Embryonic facial prominence (tissue), 1 donor: ENCODE measurements around the gene SDCCAG8.
"Not testable (repeated sequence)": the region's sequence is repeated elsewhere in the genome, so short reads cannot be mapped to it uniquely, and the experiment has no call there.

Experiments
- DNase-seq: peaks from one replicate; pipeline ENCODE4 v3.0.0-alpha.2; 2016; ENCODE audit errors: extremely low spot score

Gene SDCCAG8

DNA sequence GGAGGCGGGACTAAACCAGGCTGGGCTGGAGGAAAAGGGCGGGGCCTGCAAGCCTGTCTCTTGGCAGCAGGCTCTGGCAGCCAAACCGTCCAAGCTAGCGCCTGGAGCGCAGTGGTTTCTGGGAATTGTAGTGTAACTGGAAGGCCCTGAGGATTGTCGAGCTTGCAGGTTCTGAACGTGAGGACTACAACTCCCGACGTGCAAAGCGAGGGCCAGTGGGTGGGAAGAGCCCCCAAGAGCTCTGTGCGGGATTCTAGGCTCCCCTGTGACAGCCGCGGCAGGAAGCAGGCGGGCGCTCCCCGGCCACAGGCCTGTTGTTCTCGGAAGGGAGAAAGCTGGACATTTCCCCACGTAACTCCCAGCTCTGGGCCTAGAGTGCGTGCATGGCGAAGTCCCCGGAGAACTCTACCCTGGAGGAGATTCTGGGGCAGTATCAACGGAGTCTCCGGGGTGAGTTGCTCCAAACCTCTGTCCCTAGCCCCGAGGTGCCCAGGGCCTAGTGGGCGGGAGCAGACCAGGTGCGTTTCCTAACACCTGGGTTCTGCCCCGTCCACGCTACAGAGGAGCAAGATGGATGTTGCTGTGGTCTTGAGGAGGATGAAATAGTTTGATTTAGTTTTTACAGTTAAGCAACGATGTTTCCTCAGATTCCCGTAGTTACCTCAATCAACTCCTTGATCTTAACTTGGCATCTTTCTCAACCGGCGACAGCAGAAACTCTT lies at the start of gene SDCCAG8:
Gene SDCCAG8, plus strand, starts transcription at position 251 of the 722 bp plus-strand sequence. Its CDS starts 133 bp downstream, at position 384.
- peak; percentile 99 for DNase-seq

DNA sequence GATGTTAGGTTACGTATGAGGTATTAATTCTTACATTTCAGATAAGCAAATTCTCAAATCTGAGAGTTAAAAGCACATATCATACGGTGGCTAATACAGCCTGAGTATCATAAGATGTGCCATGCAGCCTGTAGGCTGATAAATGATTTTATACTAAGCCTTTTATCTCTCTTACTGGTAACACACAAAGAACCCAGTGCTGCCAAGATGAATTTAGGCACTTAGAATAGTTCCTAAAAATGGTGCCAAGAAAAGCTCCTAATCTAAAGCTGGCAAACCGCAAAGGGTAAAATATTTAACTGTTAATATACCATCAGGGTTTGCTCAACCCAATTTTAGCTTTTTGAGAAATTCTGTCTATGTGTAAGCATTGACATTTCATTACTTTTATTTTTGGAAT lies 43.9 kb upstream of the SDCCAG8 start:
- not testable (repeated sequence) for DNase-seq

DNA sequence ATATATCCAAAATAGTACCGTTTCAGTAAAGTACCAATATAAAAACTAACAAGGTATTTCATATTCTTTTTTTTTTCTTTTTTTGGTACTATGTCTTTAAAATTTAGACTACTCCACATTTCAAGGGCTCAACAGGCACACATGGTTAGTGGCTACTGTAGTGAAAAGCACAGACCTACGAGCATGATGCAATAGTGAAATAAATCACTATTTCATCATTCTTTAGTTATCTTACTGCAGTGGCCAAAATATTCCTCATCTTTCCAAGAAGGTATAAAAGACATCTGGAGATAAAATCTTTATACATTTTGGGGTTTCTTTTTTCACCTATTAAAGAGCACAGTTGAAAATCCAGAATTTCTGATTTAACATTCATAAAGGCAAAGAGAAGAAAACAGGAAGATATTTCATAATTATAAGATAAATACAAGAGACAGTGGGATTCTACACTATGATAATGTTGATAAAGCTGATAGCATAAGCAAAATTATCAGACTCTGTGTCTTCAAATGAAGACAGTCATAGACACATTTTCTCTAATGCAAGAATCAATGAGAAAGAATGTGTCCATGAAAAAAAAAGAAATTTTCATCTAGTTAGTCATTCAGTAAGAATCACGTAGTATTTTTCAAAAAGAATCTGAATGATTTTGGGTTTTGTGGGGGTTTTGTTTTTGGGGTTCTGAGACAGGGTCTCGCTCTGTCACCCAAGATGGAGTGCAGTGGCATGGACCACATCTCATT lies 42.6 kb upstream of the SDCCAG8 start:
- DNase-seq = no peak

DNA sequence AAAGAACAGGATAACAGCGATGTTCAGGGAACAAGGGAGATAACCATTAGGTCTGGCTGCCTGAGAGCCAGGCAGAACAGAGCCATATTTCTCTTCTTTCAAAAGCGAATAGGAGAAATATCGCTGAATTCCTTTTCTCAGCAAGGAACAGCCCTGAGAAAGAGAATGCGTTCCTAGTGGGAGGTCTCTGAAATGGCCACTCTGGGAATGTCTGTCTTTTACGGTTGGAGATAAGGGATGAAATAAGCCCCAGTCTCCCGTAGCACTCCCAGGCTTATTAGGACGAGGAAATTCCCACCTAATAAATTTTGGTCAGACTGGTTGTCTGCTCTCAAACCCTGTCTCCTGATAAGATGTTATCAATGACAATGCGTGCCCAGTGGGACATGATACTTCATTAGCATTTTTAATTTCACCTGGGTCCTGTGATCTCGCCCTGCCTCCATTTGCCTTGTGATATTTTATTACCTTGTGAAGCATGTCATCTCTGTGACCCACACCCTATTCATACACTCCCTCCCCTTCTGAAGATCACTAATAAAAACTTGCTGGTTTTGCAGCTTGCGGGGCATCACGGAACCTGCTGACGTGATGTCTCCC lies 40.5 kb upstream of the SDCCAG8 start:
- not testable (repeated sequence) for DNase-seq

DNA sequence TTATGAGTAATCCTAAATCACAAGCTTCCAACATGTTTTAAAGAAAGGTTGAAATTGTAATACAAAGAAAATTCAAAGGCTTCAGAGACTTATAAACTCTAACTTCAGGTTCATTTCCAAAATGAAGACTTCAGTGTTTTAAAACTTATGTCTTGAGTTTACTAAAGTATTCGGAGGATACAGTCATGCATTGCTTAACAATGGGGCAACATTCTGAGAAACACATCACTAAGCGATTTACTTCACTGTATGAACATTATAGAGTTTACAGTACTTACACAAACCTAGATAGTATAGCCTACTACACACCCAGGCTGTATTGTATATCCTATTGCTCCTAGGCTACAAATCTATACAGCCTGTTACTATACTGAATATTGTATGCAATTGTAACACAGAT lies 39.1 kb upstream of the SDCCAG8 start:
- DNase-seq = no peak

DNA sequence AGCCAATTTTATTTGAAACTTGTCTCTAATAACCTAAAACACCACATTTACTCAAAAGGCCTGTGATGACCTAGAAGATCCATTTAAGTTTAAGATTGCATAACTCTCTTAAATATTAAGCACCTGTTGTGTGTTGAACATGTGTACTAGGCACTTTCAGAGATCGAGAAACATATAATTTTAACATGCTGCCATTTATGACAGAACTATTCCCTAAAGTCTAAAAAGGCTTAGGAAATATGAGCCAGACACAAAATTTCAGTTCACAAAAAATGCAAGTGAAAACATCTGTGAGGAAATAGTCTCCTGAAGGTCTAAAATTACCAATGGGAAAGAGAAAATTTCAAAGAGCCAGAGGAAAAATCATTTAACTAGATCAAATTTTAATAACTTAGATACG lies 38.5 kb upstream of the SDCCAG8 start:
- DNase-seq = no peak

DNA sequence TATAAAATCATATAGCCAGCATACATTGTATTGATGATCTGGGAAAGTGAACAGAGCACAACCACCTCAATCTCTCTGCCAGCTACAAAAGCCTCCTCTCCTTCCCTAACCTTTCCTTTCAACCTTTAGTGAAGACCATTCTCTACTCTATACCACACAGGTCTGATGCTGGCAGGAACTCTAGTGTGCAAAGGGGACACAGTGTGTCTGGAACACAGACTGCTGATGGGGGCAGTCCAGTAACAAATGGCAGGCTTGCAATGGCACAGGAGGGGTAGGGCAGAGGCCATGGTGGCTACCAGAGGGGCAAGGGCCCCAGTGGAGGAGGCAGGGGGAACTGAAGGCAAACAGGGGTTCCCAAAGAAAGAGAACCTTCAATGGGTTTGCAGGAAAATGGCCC lies 37.8 kb upstream of the SDCCAG8 start:
- DNase-seq = no peak

DNA sequence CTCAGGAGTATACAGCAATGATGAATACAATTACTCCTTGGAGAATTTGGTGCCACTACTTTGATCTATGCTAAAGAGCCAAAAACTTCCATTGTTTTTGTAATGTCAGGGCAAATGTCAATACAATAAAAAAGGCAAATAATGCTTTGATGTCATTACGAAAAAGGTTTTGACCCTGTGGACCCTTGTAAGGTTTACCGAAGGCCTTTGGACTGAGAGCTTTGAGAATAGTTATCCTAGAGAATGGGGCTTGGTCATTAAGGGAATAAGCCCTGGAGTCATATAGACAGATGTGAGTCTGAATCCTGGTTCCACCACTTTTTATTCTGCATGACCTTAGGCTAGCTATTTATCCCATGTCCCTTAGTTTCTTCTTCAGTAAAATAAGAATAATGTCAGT lies 28.2 kb upstream of the SDCCAG8 start:
- no peak for DNase-seq

DNA sequence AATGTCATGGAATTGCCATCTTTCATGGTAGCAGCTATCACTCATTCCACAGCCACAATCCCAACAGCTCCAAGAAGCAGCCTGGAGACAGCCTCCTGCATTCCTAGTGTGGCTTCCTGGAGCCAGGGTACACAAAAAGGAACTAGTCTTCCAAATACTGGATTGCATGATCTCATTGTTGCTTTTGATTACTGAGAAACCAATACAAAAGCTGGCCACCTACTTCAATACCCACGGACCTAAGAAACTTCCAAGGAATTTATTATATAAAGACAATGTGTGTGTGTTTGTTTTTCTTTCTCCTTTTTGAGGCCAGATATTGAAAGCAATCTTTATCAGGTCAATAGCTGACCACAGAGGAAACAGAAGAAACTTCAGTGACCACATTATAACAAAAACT lies 26.3 kb upstream of the SDCCAG8 start:
- no peak for DNase-seq

DNA sequence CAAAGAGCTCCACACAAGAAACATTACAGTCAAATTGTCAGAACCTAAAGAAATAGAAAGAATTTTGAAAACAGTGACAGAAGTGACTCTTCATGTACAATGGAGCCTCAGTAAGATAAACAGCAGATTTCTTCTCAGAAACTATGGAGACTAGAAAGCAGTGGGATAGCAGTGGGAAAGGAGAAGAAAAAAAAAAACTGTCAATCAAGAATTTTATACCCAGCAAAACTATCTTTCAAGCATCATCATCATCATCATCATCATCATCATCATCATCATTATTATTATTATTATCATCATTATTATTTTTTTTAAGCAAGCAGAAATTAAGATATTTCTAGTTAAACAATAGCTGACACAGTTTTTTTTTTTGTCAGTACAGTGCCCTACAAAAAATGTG lies 24.9 kb upstream of the SDCCAG8 start:
- DNase-seq = no peak

DNA sequence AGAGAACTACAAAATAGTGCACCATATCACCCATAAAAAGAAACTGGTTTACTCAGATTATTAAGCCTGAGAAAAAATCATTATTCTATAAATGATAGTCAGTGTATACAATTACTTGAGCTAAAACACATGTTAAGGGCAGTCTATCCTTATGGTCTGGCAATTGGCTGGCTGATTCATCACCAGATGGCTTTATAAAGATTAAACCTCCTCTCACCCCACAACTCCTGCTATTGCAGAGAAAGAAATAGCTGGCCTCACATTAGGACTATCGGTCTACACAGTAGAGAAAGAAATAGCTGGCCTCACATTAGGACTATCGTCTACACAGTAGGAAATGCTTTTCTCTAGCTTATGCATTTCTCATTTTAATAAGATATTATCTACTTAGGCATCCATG lies 21.9 kb upstream of the SDCCAG8 start:
- DNase-seq = no peak

DNA sequence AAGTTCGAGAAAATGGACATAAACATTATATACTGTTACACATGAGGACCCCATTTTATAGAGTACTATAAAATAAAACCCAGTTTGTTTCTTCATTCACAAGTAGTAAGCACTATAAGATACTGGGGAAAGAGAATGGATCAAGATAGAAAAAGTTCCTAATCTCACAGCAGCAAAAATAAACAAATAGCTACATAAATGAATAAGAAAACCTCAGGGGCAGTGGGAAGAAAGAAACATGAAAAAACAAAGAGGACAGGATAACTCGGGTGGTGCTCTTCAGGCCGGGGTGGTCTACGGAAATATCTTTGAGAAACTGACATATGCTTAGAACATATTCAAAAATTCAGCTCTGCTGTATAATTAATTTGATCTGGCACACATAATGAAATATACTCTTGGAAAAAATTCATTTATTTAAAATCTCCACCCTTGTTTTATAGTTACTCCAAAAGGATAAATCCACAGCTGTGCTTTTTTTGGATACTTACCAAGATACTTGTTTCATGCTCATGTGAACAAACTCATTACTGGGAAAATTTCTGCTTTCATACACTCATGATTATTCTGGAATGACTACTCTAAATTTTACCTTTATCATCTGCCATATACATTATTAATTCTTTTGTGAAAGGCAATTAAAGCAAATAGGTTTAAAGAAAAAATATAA lies 20.7 kb upstream of the SDCCAG8 start:
- no peak for DNase-seq

DNA sequence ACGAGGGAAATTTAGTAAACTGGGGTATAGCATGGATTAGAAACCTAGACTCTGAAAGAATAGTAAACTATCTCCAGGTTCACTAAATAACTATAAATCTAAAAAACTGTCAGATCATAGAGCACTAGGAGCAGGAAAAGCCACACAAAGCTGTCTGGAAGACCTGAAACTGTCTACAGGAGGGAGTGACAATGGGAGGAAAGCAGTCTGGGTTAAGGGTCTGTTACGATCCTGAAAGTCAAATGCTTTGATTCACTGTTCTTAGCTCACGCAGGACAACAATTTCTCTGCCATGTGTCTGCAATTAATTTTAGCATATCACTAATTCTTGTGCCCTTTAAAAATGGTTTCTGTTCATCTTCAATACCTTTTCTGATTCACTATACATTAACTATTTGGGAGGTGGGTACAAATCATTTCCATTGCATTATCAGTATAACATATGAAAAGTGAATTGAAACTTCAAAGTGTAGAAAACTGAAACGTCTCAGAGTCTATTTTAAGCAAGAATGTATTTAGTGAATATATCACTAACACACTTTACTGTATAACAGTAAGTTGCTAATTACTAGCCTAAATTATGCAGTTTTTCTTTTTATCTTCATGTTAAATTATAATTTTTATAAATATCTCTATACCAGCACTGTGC lies 19.1 kb upstream of the SDCCAG8 start:
- no peak for DNase-seq

DNA sequence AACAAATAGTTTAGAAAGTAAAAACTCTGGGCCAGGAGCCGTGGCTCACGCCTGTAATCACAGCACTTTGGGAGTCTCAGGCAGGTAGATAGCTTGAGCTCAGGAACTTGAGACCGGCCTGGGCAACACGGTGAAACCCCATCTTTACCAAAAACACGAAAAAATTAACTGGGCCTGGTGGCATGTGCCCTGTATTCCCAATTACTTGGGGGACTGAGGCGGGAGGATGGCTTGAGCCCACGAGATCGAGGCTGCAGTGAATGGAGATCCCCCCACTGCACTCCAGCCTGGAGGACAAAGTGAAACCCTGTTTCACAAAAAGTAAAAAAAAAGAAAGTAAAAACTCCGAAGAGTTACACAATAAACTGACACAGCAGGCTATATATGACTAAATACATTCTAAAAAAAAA lies 11.4 kb upstream of the SDCCAG8 start:
- no peak for DNase-seq

DNA sequence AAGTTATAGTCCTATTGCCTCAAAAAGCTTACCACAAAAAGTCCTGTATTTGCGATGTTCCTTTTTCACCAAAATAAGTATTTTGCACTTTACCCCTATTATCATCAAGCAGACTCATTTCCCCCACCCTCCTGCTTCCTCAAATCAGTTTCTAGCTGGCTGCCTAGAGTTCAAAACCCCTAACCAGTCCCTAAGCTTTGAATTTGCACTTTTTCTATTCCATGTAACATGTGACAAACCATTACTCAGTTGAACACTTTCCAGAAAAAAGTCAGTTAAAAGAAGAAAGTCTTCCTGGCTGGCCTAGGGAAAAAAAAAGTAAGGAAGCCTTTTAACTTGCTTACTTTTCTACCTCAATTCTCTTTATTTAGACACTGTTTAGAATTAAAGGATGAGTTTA lies 8.9 kb upstream of the SDCCAG8 start:
- no peak for DNase-seq

DNA sequence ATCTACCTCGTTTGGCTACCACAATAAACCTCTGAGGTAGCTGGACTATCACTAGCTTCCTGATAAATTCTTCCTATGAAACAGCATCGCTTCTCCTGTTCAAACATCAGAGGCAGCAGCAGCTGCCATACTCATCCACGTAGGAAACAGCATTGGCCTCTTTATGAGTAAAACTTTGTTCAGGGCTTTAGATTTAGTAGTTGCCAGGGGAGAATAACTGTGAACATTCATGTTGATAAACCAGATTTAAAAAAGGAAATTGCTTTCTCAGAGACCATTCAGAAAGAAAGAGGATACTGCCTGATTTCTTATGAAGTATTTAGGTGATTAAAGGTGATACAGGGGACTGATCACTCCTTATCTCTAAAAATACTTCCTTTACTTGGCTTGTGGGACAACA lies 7.9 kb upstream of the SDCCAG8 start:
- DNase-seq = no peak

DNA sequence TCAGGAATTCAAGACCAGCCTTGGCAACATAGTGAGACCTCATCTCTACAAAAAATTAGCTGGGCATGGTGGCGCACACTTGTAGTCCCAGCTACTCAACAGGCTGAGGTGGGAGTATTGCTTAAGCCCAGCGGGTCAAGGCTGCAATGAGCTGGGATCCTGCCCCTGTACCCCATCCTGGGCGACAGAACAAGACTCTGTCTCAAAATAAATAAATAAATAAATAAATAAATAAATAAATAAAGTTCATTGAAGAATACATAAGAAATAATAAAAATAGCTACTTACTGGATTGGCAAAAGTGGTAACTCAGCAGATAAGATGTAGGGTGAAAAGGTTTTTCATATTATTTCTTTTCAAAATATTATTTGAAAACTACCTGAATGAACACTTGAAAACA lies 6.6 kb upstream of the SDCCAG8 start:
- no peak for DNase-seq

DNA sequence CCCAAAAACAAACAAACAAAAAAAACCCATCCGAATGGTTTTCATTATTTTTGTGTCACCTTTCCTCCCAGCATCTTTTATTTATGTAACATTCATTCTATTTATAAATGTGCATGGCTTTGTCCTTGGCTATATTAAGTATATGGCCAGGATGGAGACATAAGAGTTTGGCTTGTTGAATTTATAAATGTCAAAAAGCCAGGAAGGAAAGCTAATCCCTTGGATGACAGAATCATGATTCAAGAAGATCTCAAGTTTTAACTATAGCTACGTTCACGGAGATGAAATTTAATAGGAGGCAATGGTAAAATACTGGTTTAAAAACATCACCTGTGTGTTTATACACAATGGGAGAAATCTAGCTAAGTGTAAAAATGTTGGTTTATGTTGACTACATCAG lies 5.7 kb upstream of the SDCCAG8 start:
- no peak for DNase-seq

DNA sequence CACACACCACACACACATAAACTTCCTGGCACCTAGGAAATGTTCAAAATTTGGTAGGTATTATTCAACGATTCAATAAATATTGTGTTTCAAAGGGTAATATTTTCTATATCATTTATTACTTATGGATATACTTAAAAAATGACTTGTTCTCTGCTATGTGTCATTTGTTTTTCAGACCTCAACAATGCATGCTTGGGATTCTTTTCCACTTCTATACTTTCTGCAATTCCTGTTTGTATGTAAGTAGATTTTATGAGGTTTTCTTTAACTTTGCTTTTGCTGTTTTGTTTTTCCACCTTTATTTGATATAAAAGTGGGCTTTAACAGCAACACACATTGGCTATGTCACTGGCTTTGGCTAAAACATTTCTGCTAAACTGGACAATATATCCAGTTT lies 4.3 kb upstream of the SDCCAG8 start:
- DNase-seq = no peak

DNA sequence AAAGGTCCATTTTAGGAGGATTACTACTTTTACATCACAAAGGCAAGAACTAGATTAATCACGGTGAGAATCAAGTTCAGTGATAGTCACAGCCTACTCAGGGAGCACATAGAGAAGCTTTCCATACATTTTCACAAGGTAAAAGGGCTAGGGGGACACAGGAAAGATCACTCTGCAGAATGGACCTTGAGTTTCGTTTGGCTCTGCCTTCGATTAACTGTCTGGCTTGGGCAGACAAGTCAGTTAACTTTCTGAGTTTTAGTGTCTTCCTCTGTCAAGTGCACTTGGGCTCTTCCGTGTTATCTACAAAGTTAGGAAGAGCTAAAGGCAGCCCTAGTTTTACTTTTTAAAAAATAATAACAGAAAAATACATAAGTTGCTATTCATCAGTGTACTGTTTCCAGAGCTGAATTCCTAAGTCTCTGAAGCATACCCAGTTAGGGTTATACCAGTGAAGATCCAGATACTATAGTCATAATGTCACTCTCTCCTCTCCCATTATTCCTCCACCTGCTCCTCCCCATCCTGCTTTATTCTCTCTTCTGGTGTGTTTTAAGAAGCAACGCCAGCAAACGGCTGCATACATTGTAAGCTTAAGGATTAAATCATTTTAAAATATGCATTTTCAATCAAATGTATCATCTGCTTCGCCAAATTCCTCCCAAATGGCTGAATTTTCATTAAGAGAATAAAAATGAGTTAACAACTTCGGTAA lies 2.5 kb upstream of the SDCCAG8 start:
- no peak for DNase-seq

DNA sequence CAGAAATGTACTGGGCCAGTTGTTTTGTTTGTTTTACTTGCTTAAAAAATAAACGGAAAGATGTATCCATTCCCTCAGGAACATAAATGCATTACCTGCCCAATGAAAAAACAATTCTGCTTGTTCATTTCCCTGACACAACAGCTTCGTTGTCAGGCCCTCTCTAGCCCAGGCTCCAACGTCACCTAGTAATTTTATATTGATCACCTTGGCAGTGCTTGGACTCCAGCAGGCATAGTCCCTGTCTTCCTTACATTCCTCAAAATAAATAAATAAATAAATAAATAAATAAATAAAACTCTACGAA lies 2.0 kb upstream of the SDCCAG8 start:
- no peak for DNase-seq
